ENCODE measurements around the gene CHMP4B.

CHMP4B gene

DNA sequence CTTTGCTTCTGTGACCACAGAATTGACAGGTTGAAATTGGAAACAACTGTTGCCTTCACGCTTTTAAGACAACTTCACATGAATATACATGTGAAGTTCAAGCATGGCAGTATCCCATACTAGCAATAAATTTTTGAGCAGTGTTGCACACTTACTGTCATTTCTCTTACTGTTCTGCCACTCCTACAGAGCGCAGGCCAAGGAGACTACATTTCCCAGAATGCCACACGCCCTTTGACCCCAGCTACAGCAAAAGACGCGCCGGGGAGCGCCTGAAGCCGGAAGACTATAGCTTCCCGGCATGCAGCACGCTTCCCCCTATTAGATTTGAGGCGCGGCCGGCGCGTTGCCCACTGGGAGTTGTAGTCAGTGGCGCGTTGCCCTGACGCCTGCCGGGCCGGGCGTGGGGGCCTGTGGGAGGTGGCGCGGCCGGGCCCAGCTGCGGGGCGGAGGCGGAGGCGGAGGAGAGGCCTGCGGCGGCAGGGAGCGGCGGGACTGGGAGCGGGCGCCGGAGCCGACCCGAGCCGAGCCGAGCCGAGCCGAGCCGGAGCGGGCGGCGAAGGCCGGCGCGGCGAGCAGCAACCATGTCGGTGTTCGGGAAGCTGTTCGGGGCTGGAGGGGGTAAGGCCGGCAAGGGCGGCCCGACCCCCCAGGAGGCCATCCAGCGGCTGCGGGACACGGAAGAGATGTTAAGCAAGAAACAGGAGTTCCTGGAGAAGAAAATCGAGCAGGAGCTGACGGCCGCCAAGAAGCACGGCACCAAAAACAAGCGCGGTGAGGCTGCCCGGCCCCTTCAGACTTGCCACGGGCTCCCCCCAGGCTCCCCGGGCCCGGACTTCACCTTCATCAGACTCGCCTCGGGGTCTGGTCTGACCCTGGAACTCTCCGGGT lies at the start of gene CHMP4B:
Gene CHMP4B, plus strand, starts transcription at position 464 of the 891 bp plus-strand sequence. Its CDS starts 121 bp downstream, at position 585.
- peak within 1 kb of the TSS; percentile 94 for H3K4me3 ChIP-seq (ENCODE audit: low read depth, low read length)
- no peak for TF ChIP-seq CTCF (IDR thresholded peaks at IDR 0.05; ENCODE audit: low read depth, low read length)

GRCh38 chr20:33761698-33762250 lies 49.4 kb upstream of the CHMP4B start:
- TF ChIP-seq CTCF (IDR thresholded peaks at IDR 0.05; ENCODE audit: low read depth, low read length), result no peak
- no peak overlapping the region for H3K4me3 ChIP-seq (ENCODE audit: low read depth, low read length)

DNA sequence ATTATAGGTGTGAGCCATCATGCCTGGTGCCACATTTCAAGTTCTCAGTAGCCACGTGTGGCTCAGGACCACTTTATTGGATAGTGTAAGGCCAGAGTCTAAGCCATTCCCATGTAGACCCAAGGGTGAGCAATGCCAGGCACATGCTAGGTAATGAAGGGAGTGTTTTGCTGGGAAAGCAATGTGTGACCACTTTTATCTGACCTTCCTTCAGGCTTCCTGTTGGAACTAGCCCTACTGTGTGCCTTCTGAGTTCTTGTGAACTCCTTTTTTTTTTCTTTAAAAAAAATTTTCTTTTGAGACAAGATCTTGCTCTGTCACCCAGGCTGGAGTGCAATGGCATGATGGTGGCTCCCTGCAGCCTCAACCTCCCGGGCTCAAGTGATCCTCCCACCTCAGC lies 46.0 kb upstream of the CHMP4B start:
- no peak for TF ChIP-seq CTCF (IDR thresholded peaks at IDR 0.05; ENCODE audit: low read depth, low read length)

GRCh38 chr20:33765592-33765991 lies 45.6 kb upstream of the CHMP4B start:
- H3K4me3 ChIP-seq (ENCODE audit: low read depth, low read length), result no peak overlapping the region
- TF ChIP-seq CTCF (IDR thresholded peaks at IDR 0.05; ENCODE audit: low read depth, low read length), result no peak

More for the DNA sequence above, 46.0 kb upstream of the CHMP4B start:
- no peak overlapping the region for H3K4me3 ChIP-seq (ENCODE audit: low read depth, low read length)

GRCh38 chr20:33766686-33767085 lies 44.5 kb upstream of the CHMP4B start:
- no peak for TF ChIP-seq CTCF (IDR thresholded peaks at IDR 0.05; ENCODE audit: low read depth, low read length)

GRCh38 chr20:33767777-33768138 lies 43.4 kb upstream of the CHMP4B start:
- TF ChIP-seq CTCF (IDR thresholded peaks at IDR 0.05; ENCODE audit: low read depth, low read length), result no peak

More at GRCh38 chr20:33766686-33767085, 44.5 kb upstream of the CHMP4B start:
- H3K4me3 ChIP-seq (ENCODE audit: low read depth, low read length), result no peak overlapping the region

DNA sequence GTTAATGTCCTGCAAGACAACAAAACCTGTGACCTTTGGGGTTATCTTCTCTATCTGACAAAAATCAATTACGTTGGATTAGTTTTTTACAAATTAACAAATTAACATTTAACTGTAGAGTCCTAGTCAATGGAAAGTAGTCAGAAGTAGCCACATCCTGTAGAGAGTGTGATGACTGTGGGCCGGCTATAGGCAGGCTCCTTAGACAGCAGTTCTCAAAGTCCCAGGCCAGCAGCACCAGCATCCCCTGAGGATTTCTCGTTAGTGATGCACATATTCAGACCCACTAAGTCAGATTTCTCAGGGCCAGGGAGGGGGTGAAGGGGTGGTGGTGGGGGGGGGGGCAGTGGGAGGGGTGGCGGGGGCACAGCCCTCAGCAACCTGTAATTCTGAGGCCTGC lies 42.1 kb upstream of the CHMP4B start:
- no peak overlapping the region for H3K4me3 ChIP-seq (ENCODE audit: low read depth, low read length)
- no peak for TF ChIP-seq CTCF (IDR thresholded peaks at IDR 0.05; ENCODE audit: low read depth, low read length)

More at GRCh38 chr20:33767777-33768138, 43.4 kb upstream of the CHMP4B start:
- no peak overlapping the region for H3K4me3 ChIP-seq (ENCODE audit: low read depth, low read length)
